MM.1S (cell line): Measurements from ENCODE around the gene KIF5C.

Experiments
- CTCF ChIP-seq: fragments of 300-600 bp; sonication (generic); IDR thresholded peaks from 2 replicates; pipeline ENCODE4 v1.5.1; 2016; ENCODE audit warnings: antibody characterized with exemption, low read length, mixed read lengths
- EZH2 ChIP-seq: fragments of 300-600 bp; sonication (generic); optimal IDR thresholded peaks from 2 replicates; pipeline ENCODE3; 2017; ENCODE audit warnings: low read depth, mild to moderate bottlenecking, antibody characterized with exemption, low read length, mixed read lengths

DNA sequence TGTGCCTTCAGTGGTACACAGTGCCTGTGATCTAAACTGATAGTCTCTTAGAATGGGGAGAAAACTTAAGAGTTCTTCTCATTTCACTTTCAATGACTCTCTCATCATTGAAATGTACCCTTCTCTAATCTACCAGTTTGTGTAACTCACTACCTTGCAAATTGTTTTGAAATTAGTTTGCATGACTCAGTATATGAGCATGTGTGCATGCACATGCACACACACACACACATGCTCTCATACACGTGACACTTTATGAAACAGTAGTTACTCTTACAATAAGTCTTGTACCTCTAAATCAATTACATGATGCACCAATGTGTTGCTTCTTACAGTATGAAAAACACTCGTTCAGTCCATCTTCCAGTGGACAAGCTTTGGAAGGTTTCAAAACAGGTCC, 174.1 kb downstream of the KIF5C start:
- TF ChIP-seq CTCF (no peak), EZH2 (no peak)
